NCI-H345 treated with DMSO at 0.1 percent for 48 hours (cell line): Measurements from ENCODE around the gene TTLL7.
"Not testable (repeated sequence)": the region's sequence is repeated elsewhere in the genome, so short reads cannot be mapped to it uniquely, and the experiment has no call there.

ENCODE experiments used
- DNase-seq: peaks from one replicate; lab custom pipeline; 2025; ENCODE audit not compliant: unreplicated experiment; lab: John Stamatoyannopoulos, UW

The TTLL7 gene

DNA sequence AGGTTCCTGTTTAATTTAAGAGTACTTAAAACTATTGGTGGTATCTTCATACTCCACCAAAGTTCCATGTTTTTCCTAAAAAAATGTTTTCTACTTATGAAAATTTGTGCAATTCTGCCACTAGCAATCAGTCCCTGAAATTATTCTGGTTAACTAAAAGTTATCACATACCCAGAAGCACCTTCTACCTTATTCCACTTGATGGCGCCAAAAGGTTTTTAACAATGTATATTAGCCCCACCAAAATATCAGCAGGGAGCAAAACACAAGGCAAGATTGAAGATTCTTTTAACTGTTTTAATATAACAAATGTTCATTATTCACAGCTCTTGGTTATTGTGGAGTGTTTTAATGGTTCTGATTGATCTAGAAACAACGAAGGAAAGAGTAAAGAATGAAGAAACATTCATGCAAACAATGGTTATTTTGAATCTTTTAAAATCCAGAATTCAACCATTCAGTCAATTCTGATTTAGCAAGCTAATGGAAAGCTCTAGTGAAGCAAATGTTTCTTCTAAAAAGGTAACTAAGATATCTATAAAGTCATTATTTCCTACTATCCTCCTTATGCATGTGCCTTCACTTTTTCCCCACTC is 67.2 kb downstream of the TTLL7 start:
- peak; percentile 14 for DNase-seq

DNA sequence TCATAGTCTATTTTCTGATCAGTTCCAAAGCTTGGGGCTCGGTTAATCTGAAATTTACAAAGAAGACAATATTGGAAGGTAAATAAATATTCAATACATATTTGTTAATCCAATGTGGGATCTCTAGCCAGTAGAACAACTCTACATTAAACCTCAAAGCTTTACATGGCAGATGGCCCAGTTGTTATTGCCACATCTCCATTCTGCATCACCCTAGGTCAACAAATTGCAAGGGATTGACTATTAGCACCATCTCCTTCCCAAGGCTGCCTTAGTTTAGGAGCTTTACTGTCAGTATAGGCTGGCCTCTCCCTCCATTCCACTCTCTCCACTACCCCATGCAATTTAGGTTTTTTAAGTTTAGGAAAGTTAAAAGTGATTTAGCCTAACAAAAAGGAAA is 69.7 kb downstream of the TTLL7 start:
- no peak for DNase-seq

DNA sequence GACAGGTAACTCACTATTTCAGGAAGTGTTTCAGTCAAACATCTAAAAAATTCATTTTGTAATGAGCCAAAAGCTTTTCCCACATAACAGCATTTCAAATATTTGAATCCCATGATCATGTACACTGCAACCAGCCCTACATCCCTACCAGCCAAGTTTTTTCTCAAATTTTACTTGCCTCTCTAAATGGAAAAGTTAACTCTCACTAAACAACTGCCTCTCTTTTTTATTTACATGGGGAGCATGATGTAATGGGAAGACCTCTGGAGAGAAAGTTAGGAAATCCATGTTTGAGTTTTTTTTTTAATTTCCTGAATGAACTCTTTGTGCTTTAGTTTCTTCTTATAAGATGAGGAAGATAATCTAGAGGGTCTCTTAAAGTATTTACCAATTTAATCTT is 70.5 kb downstream of the TTLL7 start:
- DNase-seq: no peak

DNA sequence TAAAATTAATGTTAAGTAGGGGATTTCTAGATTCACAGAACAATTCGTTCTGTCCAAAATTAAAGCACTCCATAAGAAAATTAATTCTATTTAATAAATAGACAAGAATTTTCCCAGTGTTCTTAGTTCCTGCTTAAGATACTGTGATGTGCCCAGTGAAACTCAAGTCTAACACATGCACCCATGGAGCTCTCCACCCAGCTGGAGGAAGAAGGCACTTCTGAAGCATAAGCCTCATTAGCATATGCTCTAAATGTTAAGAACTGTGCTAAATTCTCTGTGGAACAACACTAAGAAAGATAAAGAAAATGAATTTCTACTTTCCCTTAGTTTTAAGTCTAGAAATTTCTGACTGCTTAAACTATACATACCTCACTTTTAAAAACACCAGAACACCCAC is 71.2 kb downstream of the TTLL7 start:
- DNase-seq: no peak

DNA sequence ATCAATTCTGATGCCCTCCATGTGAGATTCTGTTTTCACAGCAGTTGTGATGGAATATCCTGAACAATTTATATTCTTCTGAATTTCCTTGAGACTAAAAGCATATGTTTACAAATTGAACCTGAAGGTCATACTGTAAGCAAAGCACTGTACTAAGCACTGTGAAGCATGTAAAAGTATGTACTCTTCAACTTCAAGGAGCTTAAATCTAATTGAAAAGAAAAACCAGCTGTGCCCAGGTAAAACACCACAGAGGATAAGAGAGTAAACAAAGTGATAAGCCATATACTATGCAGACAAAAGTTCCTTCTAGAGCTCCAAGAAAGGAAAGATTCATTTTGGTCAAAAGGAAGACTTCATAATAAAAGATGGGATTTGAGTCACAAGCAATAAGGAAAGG is 71.9 kb downstream of the TTLL7 start:
- no peak for DNase-seq

DNA sequence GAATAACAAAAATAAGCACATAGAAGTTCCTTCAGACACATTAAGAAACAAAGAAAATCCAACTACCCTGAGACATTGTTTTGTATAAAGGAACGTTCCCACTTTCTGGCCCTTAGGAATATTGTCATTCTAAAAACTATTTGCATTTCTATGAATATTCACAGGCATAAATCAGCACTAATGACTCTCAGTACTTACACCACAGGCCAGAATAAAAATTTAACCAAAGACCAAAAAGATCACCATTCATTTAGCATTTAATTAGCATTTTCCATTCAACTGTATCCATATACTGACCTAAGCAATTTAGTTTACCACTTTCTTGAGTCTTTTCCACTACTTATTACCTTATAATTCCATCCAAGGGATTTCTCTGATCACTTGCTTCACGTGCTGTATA is 75.4 kb downstream of the TTLL7 start:
- no peak for DNase-seq

DNA sequence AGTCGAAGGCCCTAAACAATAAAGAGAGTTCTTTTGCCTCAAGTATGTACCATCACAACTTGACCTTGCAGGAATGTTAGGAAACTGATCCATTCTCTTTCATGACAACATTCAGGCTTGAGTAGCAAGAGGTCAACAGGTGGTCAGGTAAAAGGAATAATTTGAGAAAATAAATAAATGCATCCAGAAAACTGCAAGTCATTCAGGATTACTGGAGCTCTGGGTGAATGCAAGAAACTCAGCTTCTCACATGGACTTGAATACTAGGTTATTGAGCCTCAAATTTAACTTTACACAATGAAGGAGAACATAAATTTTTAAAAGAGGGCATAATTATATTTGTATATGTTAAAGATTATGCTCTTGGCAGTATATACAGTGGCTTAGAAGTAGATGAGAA is 76.5 kb downstream of the TTLL7 start:
- no peak for DNase-seq

DNA sequence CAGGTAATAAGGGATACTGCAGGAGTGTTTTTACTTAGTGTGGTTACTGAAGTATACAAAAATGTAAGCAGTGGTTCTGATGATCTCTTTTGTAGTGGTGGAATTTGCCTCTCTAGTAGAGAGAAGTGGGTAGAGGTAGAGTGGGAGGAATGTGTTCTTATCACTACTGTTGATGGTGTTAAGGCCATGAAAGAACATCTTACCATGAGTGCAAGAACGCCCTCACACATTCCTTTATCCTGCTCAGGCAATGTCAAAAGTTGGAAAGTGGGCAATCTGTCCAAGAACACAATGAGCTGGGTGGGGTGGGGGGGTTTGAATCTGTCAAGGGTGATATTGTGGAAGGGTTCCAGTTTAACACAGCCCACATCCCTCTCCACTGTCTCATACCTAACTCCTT is 78.6 kb downstream of the TTLL7 start:
- no peak for DNase-seq

DNA sequence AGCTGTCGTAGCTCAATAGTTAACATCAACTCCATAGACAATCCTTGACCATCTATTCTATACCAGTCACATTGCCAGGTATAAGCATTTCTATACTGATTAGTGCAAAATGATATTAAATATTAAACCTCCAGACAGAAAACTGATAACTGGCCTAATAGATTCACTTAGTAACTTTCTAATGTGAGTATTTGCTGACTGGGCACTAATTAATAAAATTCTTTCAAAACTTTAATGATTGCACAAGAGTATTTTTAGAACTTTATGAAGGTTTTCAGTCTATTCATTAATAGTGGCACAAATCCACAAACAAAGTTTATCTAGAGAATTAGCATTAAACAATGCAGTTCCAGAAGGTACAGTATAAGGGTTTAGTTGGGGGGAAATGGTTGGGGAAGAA is 79.1 kb downstream of the TTLL7 start:
- DNase-seq: no peak

DNA sequence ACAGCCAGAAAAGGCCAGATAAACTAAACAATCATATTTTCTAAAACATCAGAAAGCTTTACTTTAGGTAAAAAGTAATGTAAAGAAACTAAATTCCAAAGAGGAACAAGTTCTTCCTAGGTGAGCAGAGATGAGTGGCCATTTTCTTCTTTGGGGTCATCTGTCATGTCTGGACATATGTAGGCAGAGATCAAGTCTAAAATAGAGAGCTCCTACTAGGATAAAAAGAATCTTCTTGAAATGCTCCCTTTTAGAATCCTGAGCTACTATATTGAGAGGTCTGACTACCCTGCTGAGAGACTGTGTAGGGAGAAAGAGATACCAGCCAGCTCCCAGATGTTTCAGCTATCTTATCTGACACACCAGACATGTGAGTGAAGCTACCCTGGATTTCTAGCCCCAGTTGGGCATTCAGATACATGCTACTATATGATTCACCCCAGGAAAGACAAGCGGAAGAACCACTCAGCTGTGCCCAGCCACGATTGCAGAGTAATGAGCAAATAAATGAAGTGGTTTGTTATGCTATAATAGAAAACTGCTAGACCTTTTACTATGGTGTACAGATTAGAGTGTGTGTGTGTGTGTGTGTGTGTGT is 80.1 kb downstream of the TTLL7 start:
- DNase-seq: no peak

DNA sequence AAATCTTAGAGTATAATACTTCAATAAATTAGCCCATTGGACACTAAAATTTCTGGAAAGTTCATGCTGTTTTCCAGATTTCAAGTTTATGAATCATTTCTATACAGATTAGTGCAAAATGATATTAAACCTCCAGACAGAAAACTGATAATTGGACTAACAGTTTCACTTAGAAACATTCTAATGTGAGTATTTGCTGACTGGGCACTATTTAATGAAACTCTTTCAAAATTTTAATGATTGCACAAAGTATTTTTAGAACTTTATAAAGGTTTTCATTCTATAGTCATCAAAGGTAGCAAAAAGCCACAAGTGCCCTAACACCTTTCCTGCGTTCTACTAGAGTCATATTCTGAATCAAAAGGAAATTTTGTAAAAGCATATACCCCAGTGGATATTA is 81.0 kb downstream of the TTLL7 start:
- no peak for DNase-seq

DNA sequence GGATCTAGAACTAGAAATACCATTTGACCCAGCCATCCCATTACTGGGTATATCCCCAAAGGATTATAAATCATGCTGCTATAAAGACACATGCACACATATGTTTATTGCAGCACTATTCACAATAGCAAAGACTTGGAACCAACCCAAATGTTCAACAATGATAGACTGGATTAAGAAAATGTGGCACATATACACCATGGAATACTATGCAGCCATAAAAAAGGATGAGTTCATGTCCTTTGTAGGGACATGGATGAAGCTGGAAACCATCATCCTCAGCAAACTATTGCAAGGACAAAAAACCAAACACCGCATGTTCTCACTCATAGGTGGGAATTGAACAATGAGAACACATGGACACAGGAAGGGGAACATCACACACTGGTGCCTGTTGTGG is 82.8 kb downstream of the TTLL7 start:
- DNase-seq: not testable (repeated sequence)

DNA sequence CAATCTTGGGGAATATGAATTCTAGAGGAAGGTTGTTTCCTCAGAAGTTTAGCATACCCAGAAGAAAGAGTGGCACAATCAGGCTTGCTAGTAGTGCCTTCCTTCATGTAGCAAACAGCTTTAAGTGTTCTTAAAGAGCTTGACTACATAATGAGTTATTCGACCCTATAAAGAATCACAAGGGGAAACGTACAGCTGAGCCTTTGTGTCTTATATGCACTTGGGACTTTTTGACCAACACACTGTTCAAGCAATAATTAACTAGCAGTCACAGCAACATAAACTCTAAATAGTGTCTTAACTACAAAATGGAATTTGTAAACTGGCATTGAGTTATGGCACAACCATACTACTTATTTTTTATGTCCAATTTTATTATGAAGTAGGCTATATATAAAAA is 86.1 kb downstream of the TTLL7 start:
- DNase-seq: no peak

DNA sequence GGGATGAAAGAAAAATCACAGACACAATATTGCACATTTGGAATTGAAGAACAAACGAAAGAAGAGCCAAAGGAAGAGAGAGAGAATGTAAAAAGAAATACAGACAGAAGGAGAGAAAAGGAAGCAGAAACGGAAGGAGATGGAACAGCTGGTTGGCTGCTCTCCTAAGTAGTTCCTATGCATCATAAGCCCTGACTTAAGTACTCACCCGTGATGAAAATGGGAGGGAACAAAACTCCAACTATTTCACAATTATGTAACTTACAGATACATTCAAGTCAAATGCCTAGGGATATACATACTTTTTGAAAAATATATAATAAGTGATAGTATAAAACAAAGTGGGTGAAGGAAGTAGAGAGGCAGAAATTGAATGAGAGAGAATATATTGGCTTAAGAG is 88.5 kb downstream of the TTLL7 start:
- no peak for DNase-seq

DNA sequence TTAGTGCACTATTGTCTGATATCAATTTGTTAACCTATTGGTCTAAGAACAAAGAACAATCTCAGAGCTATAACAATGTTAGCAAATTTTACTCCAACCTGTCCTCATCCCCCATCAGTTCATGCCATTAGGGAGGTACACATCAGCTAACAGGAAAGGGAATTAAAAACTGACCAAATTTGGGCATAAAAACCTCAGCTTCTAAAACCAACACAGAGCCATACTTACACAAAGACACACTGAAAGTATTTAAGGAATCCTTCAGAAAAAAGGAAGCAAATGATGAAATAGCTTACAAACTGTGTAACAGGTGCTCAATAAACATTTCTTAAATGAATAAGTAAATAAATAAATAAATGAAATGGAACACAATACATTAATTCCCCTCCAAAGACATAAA is 89.2 kb downstream of the TTLL7 start:
- no peak for DNase-seq

DNA sequence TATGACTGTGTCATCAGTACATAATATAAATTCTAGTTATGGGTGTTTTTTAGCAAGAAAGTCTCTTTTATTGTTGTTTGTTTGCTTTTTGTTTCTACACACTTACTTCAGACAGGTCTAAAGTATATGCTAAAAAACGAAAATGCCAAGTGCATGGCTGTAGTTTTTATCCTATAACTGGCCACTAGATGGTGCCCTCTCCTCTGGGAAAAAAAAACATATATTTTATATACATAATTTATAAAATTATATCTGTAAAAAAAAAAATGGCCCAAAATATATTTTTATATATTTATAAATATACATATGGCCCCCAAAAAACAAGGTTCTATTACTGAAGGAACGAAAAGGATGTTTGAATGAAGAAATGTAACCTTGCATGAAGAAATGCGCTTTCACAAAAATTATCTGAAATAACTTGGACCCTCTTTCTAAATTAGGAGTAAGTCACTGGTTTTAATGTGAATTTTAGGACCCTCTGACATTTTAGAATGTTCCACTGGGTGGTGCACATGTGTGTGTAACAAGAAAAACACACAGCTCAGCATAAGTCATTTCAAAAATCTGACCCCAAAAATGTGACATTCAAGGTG is 93.5 kb downstream of the TTLL7 start:
- peak; percentile 24 for DNase-seq

DNA sequence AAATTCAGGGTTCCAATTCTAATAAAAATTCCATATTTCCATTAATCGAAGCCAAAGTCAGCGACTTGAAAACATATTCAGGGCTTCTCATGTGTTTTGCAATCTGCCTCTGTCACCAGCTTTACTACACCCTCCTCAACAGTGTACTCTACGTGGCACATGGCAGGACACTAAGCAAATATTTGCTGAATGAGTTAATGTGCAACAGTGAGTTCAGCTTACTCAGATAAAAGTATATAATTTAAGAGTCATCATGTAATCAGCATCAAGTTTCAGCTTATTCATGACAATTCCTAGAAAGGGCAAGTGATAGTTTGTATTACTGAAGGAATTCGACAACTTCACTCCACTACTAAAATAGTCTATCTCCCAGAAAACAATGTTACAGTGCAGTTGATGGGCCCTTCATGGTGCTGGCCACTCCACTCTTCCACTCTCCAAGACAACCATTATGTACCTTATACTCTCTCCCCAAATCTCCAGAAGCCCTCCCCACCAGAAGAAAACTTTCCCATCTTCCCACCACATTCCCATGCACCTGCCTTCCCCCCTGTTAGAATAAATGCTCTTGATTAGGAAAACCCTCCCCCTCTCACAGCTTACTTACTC is 97.3 kb downstream of the TTLL7 start:
- no peak for DNase-seq

DNA sequence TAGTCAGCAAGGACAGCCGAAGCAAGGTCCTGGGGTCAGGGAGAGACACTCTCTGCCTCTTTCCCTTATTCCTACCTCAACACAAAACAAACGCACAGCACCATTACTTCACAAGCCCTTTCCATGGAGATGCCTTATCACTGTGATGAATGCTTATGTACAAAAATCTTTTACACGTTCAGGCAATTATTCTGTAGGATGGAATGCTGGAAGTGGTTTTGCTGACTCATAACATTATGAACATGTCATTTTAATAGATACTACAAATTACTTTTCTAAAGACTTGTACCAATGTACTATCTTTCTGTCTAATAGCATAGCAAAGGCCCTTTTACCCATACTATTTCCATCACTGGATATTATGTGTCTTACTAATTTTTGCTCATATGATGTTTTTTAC is 98.4 kb downstream of the TTLL7 start:
- DNase-seq: no peak

DNA sequence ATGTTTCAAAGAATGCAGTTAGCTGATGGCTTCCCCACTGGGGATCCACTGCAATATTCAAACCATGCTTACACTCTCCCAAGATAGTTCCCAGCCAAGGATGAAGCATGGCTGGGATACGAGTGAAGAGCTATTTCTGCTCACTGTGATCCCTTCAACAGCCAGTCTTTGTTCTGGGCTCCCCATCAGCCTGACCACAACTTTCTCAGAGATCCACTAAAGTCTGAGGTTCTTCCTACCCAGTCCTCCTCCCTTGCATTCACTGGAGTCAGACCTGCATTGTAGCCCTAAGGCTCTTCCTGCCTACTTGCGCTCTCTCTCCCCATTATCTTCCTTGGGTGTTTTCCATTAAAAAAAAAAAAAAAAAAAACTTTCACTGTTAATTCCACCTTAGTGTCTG is 101.4 kb downstream of the TTLL7 start:
- DNase-seq: no peak

DNA sequence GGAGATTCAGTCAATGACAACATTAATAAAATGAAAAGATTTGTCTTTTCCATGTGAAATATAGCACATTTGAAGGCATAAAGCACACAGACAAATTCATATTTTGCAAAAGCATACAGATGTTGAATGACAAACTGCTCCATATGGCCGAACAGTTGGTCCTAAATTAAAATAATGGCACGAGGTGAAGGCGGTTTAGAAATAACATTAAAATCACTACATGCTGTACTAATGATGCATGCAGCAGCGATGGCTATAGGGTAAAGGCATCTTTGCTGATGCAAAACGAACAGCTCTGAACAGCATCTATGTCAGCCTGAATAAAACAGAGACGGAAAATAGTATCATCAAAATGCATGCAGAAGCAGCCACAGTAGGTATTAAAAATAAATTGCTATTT is 102.6 kb downstream of the TTLL7 start:
- no peak for DNase-seq

DNA sequence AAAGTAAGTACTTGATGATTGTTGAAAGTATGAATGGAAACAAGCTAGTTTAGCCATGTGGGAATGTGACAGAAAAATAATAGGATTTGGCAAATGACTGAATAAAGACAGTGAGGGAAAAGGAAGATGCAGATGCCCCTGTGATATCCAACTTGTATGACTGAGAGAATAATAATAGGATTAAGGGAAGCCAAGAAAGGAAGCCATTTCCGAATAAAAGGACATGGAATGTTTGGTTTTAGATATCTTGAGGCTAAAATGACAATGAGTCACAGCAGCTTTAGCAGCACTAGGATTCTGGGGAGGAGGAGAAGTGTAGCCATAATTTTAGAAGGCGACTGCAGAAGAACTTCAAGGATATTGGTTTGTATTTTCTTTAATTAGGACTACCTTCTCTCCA is 109.2 kb downstream of the TTLL7 start:
- no peak for DNase-seq

DNA sequence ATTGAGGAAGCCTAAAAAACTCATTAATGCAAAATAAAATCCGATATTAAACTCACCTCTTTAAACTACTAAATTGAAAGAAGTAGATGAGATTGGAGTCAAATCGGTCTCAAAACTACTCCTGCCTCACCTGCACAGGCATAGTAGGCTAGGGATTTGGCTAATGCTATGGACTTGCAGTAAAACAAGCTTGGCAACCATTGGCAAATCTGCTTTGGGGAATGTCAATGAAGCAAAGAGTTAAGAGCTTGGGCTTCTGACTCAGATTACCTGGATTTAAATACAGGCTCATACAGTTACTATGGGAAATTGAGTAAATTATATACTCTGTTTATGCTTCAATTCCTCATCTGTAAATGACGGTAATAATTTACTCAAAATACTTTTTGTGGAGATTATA is 111.4 kb downstream of the TTLL7 start:
- no peak for DNase-seq

DNA sequence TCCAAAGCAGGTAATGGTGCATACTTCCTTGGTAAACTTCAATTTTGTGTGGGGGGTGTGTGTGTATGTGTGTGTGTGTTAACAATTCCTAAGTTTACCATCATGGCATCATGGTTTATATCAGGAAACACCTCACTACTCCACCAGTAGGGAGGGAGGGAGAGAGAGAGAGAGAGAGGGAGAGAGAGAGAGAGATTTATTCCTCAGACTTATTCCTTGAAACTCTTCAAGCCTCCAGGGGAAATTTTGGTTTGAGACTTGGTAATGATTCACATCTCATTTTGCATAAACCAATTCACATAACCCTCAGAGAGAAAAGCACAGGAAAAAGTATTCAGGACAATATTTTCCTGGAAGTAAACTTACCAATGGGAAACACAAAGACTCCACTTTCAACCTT is 115.0 kb downstream of the TTLL7 start:
- no peak for DNase-seq
